Gastroesophageal sphincter (tissue), 4 donors: Measurements from ENCODE around the gene TAB3. TPM values are rescaled to one million over a fixed set of nuclear protein-coding genes. Genes with fewer than 3 reads are reported as not detected.

Experiments used
- ATAC-seq: fragments of 150-250 bp; one replicate; pipeline ENCODE4 v1.9.1; 2016; ENCODE audit warnings: mild to moderate bottlenecking, moderate library complexity
- H3K27ac ChIP-seq, 4 donors: fragments of 200-600 bp; sonication (generic) in 3 of 4; 1 replicate in 3 of 4; 2 replicates in 1 of 4; pipeline ENCODE4 v1.5.1; 2016 to 2019
- H3K27me3 ChIP-seq: fragments of 200-600 bp; sonication (generic); one replicate; pipeline ENCODE4 v1.5.1; 2019
- H3K36me3 ChIP-seq, 2 donors: fragments of 200-600 bp; sonication (generic); one replicate each; pipeline ENCODE4 v1.5.1; 2019; ENCODE audit warnings: control low read depth in 1 of 2
- H3K4me1 ChIP-seq, 3 donors: fragments of 200-600 bp; sonication (generic); 1 replicate in 2 of 3; 2 replicates in 1 of 3; pipeline ENCODE4 v1.5.1; 2016 to 2019; ENCODE audit warnings: control low read depth in 2 of 3
- H3K4me3 ChIP-seq, 2 donors: fragments of 200-600 bp; sonication (generic); one replicate each; pipeline ENCODE4 v1.5.1; 2019; ENCODE audit warnings: mild to moderate bottlenecking in 1 of 2, moderate library complexity in 1 of 2
- H3K9me3 ChIP-seq, 3 donors: fragments of 200-600 bp; sonication (generic); one replicate each; pipeline ENCODE4 v1.5.1; 2017 to 2019; ENCODE audit warnings: control low read depth in 2 of 3
- EP300 ChIP-seq: sonication (generic); formaldehyde crosslinking; IDR thresholded peaks from one replicate; pipeline ENCODE4 v1.6.1; 2017; ENCODE audit warnings: antibody characterized with exemption, mild to moderate bottlenecking
- POLR2A ChIP-seq, 2 donors: fragments of 450-650 bp; IDR thresholded peaks; one replicate each; pipeline ENCODE4 v1.6.1; 2017; ENCODE audit warnings: antibody characterized with exemption in 2 of 2, mild to moderate bottlenecking in 2 of 2, moderate library complexity in 1 of 2
- POLR2AphosphoS5 ChIP-seq: sonication (generic); formaldehyde crosslinking; IDR thresholded peaks from one replicate; pipeline ENCODE4 v1.6.1; 2017; ENCODE audit warnings: antibody characterized with exemption
- WGBS, 2 donors: methylation state at CpG; one replicate each; pipeline ENCODE4 v1.1.5; 2018; ENCODE audit warnings: low coverage in 1 of 2; 5-methylcytosine and 5-hydroxymethylcytosine counted together
- total RNA-seq, 4 donors: library from RNA; depleted of rRNA; stranded (reverse); fragments of >200 nt; gene quantifications; one replicate each; pipeline ENCODE4 v1.1.0, GENCODE V29; 2016
- TF ChIP-seq, protein P1 (sequence below), 4 experiments: fragments of 200-600 bp in 2 of 4; fragments of 450-650 bp in 2 of 4; sonication (generic) in 1 of 4; IDR thresholded peaks; one replicate each; pipeline ENCODE4 v1.5.1; 2017 to 2019; ENCODE audit warnings: antibody characterized with exemption in 4 of 4, mild to moderate bottlenecking in 2 of 4, moderate library complexity in 2 of 4

Gene TAB3
- total RNA-seq, 4 donors from 2014 or later = 16.8 to 26.0 (median 18.7) TPM

DNA sequence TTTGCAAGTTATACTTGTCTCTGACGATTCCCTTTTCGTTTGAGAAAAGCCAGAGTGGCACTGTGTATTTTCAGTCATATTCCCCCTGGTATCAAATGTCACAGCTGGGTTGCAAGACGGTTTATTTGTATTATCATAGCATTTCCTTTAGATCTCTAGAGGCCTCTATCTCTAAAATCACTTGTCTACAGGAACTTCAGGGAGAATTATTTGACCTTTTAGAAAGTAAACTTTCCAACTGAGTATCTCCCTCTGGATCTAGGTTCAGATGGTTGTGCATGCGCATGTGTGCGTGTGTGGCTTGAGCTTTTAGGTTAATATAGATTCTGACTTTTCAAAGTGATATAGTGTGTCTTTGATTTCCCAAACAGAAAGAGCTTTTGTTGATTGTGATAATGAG lies 15.1 kb upstream of the TAB3 start:
- Histone ChIP-seq H3K4me3 (no peak overlapping the region), H3K36me3 (no peaks in the 10 kb centered on the region), H3K27ac (no peak overlapping the region), H3K4me1 (no peaks in the 10 kb centered on the region), H3K27me3 (no peaks in the 10 kb centered on the region), H3K9me3 (no peaks in the 10 kb centered on the region)
- ATAC-seq = no peak
- WGBS, 2 donors = 19 to 54% methylated on average over 5 of the region's 5 CpGs
- TF ChIP-seq, protein P1, sequence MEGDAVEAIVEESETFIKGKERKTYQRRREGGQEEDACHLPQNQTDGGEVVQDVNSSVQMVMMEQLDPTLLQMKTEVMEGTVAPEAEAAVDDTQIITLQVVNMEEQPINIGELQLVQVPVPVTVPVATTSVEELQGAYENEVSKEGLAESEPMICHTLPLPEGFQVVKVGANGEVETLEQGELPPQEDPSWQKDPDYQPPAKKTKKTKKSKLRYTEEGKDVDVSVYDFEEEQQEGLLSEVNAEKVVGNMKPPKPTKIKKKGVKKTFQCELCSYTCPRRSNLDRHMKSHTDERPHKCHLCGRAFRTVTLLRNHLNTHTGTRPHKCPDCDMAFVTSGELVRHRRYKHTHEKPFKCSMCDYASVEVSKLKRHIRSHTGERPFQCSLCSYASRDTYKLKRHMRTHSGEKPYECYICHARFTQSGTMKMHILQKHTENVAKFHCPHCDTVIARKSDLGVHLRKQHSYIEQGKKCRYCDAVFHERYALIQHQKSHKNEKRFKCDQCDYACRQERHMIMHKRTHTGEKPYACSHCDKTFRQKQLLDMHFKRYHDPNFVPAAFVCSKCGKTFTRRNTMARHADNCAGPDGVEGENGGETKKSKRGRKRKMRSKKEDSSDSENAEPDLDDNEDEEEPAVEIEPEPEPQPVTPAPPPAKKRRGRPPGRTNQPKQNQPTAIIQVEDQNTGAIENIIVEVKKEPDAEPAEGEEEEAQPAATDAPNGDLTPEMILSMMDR (IDR thresholded peaks at IDR 0.05) = no peak
- TF ChIP-seq EP300 (no peak), POLR2AphosphoS5 (no peak), POLR2A (IDR thresholded peaks at IDR 0.05) (no peak)

DNA sequence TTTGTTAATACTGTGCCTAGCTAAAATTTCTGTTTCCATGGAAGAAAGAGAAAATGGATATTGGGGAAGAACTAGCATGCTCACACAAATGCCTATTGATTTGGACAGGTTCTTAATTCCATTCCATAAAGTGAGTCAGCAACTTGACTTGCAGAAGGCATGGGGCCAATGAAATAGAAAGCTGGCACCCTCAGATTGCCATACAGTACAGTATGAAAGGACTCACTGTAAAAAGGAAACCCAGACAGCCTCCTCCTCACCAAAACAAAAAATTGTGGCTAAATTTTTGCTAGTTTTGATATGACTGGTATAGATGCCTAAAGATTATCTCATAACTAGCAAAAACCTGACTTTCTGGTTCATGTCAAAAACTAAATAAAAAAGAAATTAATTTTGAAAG lies 11.2 kb upstream of the TAB3 start:
- Histone ChIP-seq H3K4me3 (no peak overlapping the region), H3K36me3 (no peaks in the 10 kb centered on the region), H3K9me3 (no peaks in the 10 kb centered on the region), H3K27me3 (no peaks in the 10 kb centered on the region), H3K4me1 (no peaks in the 10 kb centered on the region), H3K27ac (no peak overlapping the region)
- no peak for ATAC-seq
- TF ChIP-seq POLR2A (IDR thresholded peaks at IDR 0.05) = no peak
- TF ChIP-seq EP300 = no peak
- no peak for TF ChIP-seq POLR2AphosphoS5
- TF ChIP-seq, protein P1 (IDR thresholded peaks at IDR 0.05) = no peak

DNA sequence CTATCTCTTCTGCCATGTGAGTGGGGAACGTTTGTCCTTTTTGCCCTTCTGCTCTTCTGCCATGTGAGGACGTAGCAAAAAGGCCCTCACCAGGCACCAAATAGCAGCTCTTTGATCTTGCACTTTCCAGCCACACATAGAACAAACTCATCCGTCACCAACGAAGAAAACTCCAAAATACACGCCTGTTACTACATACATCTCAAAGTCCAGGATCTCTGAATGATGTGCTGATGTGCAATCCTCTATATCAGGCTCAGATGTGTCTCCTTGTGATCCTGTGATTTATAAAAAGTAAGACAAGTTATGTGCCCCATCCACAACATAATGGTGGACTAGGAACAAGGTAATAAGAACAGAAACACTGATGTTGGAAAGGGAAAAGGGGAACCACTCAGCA lies 9.8 kb upstream of the TAB3 start:
- no peak for ATAC-seq
- Histone ChIP-seq H3K27me3 (no peaks in the 10 kb centered on the region), H3K9me3 (no peaks in the 10 kb centered on the region), H3K4me3 (no peak overlapping the region), H3K36me3 (no peaks in the 10 kb centered on the region), H3K27ac (no peak overlapping the region), H3K4me1 (no peaks in the 10 kb centered on the region)
- WGBS, 2 donors = 44 to 52% methylated on average over 3 of the region's 5 CpGs
- TF ChIP-seq POLR2AphosphoS5 (no peak), POLR2A (IDR thresholded peaks at IDR 0.05) (no peak), EP300 (no peak)
- TF ChIP-seq, protein P1 (IDR thresholded peaks at IDR 0.05) = no peak

DNA sequence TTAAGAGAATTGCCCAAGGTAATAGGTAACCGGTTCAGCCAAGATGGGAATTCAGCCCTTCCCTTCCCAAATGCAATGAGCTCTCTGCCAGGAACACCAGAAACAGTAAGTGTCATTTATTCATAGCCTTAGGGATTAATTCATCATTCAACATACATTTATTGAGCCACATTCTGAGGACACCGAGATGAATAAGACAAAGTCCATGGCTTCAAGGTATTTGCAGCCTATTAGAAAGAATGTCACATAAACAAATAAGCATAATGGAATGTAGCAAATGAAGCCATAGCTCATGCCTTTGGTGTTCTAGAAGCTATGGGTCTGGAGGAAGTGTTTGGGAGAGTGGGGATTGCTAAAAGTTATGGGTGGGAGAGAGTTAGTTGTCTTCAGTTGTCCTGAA lies 6.3 kb upstream of the TAB3 start:
- TF ChIP-seq EP300 (no peak), POLR2AphosphoS5 (no peak), POLR2A (IDR thresholded peaks at IDR 0.05) (no peak)
- TF ChIP-seq, protein P1 (IDR thresholded peaks at IDR 0.05) = no peak
- Histone ChIP-seq H3K4me1 (no peaks in the 10 kb centered on the region), H3K9me3 (no peaks in the 10 kb centered on the region), H3K27ac (no peak overlapping the region), H3K4me3 (no peak overlapping the region), H3K27me3 (no peaks in the 10 kb centered on the region), H3K36me3 (no peaks in the 10 kb centered on the region)
- ATAC-seq = no peak
- WGBS, 2 donors = 86 to 89% methylated on average over 2 of the region's 2 CpGs

DNA sequence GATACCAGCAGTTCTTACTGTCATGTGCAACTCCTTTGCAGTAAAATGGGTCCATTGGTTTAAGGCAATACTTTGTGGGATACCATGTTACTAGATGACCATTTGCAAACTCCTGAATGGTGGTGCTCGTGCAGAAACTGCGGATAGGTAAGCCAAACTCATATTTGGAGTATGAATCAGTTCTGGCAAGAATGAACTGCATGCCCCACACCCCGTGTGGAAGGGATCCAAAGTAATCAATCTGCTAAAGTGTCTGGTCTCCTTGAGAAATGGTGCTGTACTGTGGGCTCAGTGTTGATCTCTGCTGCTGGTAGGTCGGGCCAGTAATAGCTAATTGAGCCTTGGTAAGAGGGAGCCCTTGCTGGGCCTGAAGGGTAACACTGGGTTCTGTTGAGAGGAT lies 4.2 kb upstream of the TAB3 start:
- TF ChIP-seq EP300 (no peak), POLR2AphosphoS5 (no peak), POLR2A (IDR thresholded peaks at IDR 0.05) (no peak)
- TF ChIP-seq, protein P1 (IDR thresholded peaks at IDR 0.05) = no peak
- no peaks in the 10 kb centered on the region for H3K9me3 ChIP-seq
- no peak for ATAC-seq
- H3K27me3 ChIP-seq = no peaks in the 10 kb centered on the region
- no peaks in the 10 kb centered on the region for H3K36me3 ChIP-seq
- WGBS, 2 donors = 40% methylated on average over 1 of the region's 4 CpGs; no CpG with 5 or more reads in 1 of the 2 donors
- H3K27ac ChIP-seq = no peak overlapping the region
- peaks cover 0 to under 1% (median 0%) of the 10 kb centered on the region in 3 donors for H3K4me1 ChIP-seq
- H3K4me3 ChIP-seq = no peak overlapping the region
